HUDEP-2 (cell line): ENCODE results near the gene OR4S1.
"Not testable (repeated sequence)": the region's sequence is repeated elsewhere in the genome, so short reads cannot be mapped to it uniquely, and the experiment has no call there.

Experiments
- DNase-seq, 76 experiments: peaks; one replicate each; lab custom pipeline; 2025; ENCODE audit not compliant: unreplicated experiment in 76 of 76; lab: John Stamatoyannopoulos, UW

Gene OR4S1, protein sequence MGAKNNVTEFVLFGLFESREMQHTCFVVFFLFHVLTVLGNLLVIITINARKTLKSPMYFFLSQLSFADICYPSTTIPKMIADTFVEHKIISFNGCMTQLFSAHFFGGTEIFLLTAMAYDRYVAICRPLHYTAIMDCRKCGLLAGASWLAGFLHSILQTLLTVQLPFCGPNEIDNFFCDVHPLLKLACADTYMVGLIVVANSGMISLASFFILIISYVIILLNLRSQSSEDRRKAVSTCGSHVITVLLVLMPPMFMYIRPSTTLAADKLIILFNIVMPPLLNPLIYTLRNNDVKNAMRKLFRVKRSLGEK

DNA sequence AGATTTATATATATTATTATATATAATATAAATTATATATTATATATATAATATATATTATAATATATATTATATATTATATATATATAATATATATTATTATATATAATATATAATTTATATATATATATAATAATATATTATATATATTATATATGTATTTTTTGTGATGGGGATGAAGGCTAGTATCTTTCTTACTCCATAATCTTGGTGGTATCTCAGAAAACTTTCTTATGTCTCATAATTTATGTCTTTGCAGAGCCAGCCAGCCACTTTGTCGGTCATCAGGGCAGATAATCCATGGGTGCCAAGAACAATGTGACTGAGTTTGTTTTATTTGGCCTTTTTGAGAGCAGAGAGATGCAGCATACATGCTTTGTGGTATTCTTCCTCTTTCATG, at the start of gene OR4S1:
Gene OR4S1 (plus strand): TSS at position 301 of the 400 bp plus-strand sequence. CDS start 0 bp downstream, at position 301.
- no peak for DNase-seq

DNA sequence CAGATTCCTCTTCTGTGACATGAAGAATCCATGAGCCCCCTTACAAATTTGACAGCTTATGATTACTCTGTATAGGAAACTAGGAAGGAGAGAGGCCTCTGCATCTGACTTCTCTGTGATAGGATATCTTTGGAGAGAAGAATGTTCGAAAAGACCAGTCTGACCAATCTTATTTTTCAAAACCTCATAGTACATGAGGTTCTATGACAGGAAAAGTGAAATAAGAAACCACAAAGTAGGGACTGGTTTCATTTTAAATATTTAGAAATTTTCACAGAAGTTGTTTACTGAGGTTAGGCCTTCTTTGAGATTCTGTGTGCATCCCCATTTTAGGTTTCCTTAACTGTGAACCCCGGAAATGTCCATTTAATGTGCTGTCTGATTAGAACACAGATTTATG, 44.4 kb upstream of the OR4S1 start:
- DNase-seq = no peak

DNA sequence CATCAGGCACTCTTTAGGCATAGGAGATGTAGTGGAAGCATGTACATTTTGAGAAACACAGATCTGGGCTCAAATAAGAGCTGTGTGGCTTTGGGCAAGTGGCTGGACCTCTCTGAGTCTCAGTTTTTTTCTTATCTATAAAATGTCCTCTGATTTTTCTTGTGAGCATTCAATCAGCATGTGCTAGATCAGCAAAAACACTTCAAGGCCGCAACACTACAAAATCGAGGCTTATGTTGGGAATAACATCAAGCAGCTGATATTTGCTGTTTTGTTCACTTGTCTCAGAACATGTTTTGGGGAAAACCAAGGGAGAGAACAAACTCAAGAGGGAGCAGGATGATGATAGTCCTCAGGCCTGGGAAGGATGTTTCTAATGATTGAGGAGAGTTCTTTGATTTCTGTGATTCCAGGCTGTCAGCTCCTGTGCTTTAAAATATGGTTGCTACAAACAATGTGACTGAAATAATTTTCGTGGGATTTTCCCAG, 42.6 kb upstream of the OR4S1 start, which contains the start of gene OR4X1:
Gene OR4X1 (plus strand): TSS at position 439 of the 489 bp plus-strand sequence. CDS start 0 bp downstream, at position 439.
- no peak for DNase-seq

DNA sequence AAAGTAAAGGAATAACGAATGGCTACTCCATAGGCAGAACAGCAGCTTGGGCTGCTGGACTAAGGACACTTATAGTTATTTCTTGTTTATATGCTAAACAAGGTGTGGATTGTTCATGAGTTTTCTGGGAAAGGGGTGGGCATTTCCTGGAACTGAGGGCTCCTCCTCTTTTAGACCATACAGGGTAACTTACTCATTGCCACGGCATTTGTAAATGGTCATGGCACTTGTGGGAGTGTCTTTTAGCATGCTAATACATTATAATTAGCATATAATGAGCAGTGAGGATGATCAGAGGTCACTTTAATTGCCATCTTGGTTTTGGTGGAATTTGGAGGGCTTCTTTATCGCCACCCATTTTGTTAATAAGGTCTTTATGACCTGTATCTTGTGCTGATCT, 35.4 kb upstream of the OR4S1 start:
- DNase-seq = no peak

DNA sequence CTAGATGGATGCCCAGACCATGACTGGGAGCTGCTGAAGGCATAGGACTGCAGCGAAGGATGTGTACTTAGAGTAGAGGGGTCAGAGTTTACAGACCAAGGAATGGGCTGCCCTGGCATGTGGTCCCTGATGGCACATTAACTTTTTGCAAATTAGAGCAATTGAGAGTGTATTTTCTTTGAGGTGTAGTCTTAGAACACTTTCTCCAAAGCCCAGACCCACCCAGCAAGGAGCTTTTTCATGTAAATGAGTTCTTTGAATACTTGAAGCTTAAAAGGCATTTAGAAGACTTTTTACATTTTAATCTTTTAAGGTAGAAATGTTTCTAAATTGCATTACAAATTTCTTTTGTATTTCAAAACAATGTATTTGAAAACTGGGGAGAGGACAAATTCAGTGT, 33.4 kb upstream of the OR4S1 start:
- DNase-seq = no peak

DNA sequence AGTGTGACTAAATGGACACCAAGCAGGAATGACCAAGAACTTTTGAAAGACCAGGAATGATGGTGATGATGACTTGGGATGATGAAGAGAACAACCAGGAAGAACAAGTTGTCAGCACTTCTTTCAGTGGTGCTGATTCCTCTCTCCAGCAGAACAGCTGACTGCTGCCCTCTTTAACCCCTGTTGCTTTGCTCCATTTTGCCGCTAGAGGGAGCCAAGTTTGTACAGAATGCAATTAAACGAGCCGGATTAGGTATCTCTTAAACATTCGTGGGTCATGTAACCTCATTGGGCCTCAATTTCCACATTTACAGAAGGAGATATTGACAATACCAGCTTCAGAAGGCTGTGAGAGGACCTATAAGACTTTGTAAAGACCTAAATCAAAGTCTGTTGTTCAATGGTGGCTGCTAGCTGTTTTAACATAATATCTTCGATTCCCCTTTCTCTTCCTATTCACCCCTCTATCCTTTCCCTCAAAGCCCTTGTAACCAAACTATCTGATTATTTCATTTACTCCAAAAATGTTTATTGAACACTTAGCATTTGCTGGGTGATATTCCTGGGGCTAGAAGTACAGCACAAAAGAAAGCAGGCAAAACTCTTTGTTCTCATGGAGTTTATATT, 1.9 kb downstream of the OR4S1 start:
- peak in 56 of 76 experiments; percentile 0 to 74 (median 28) for DNase-seq

DNA sequence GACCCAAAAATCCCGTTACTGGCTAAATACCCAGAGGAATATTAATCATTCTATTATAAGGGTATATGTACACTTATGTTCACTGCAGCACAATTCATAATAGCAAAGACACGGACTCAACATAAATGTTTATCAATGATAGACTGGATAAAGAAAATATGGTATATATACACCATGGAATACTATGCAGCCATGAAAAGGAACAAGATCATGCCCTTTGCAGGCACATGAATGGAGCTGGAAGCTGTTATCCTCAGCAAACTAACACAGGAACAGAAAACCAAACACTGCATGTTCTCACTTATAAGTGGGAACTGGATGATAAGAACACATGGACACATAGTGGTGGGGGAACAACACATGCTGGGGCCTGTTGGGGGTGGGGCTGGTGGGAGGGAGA, 7.6 kb downstream of the OR4S1 start:
- not testable (repeated sequence) for DNase-seq

DNA sequence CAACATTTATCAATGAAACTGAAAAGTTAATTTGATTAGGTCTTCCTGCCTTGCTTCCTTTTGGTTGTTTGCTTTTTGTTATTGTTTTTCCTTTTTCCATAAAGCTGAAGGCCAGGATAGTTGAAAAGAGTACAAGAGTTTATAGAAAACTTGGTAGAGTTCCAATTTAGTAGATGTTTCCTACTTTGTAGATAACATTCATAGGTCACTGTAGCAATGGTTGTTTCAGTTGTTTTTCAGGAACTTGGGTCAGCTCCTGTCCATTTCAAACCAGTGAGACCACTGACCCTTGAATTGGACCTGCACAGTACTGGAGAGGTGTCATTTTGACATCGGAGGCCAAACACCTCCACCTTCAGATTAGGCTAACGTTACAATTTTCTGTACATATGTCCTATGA, 13.8 kb downstream of the OR4S1 start:
- not testable (repeated sequence) for DNase-seq

DNA sequence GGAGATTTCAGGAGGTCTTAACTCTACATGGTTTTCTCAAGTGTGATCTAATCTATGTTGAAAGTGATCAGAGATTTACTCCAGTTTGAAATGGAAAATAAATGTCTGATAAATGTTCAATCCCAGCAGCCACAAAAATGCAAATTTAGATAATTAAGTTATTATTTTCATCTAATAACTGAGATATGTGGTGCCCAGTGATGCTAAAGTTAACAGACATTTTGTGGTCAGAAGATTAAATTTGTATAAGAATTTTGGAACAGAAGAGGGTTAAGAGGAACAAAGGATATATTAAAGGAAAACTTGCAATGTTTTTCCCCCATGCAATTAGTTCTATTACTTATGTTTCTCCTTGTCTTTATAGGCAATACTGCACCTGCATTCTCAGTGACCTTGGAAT, 18.6 kb downstream of the OR4S1 start, which contains the start of gene OR4C3:
Gene OR4C3 (plus strand): TSS at position 301 of the 400 bp plus-strand sequence. CDS start 102 bp downstream, outside the sequence.
- DNase-seq = not testable (repeated sequence)

DNA sequence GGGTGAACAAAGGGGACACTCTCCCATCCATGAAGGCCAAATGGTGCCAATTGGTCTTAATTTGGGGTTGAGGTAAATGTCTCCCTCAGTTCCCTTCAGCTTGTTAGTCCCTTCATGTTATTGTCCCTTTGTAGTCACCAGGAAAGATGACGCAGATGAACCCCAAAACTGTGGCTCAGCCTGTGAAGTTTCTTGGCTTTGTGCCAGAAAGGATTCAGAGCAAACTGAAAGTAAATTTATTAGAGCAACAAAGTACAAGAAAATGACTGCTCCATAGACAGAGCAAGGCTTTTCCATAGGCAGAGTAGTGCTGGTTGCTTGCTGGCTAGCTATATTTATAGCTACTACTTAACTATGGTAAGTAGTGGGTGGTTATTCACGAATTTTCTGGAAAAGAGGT, 35.4 kb downstream of the OR4S1 start:
- DNase-seq = no peak

DNA sequence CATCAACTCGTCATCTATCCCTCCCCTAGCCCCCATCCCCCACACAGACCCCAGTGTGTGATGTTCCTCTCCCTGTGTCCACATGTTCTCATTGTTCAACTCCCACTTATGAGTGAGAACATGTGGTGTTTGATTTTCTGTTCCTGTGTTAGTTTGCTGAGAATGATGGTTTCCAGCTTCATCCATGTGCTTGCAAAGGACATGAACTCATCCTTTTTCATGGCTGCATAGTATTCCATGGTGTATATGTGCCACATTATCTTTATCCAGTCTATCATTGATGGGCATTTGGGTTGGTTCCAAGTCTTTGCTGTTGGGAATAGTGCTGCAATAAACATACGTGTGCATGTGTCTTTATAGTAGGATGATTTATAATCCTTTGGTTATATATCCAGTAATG, 36.5 kb downstream of the OR4S1 start:
- DNase-seq = not testable (repeated sequence)

DNA sequence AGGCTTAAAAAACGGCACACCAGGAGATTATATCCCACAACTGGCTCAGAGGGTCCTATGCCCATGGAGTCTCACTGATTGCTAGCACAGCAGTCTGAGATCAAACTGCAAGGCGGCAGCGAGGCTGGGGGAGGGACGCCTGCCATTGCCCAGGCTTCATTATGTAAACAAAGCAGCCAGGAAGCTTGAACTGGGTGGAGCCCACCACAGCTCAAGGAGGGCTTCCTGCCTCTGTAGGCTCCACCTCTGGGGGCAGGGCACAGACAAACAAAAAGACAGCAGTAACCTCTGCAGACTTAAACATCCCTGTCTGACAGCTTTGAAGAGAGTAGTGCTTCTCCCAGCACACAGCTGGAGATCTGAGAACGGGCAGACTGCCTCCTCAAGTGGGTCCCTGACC, 40.3 kb downstream of the OR4S1 start:
- not testable (repeated sequence) for DNase-seq

DNA sequence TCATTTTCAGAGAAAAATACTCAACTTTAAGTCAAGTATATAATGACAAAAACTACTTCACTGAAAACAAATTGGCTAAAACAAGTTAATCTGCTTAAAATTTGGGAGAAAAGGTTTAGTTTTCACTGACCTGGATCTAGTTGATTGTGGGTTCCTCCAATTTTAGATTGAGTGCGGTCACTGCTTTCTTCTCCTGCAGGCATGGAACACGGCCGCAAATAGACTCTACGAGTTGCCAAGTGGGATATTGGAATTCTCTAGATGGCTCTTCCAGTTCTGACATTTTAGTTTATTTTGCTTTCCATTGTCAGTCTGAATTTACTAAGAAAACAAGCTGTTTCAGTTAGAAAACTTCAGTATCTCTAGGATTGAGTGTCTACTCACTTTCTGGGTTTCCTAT, 48.0 kb downstream of the OR4S1 start:
- DNase-seq = no peak

DNA sequence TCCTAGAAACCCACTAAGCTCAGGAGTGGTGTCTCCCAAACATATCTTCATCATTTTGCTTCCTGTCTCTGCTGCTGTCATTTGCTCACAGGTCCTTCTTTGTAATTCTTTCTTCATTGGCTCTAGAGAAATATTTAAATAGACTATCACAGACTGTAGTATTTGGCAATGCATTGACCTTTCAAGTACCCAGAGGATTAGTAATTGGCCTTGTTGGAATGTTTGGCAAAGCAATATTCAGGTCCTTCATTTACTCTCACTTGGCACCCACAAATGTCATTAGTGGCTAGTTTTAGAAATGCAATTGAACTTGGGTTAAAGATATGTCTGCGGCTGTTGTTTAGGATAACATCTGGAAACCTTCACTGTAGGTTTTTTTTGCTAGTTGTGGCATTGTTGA, 48.7 kb downstream of the OR4S1 start:
- DNase-seq = no peak
